Measurements from ENCODE around the gene CAMSAP2.

GRCh38 chr1:200901796-200902444, 163.2 kb downstream of the CAMSAP2 start:
- TF ChIP-seq CTCF (IDR thresholded peaks at IDR 0.05) (no peak), YY1 (IDR thresholded peaks at IDR 0.05; ENCODE audit: low read depth) (no peak), POLR2AphosphoS5 (IDR thresholded peaks at IDR 0.05; ENCODE audit: low read depth, low read length) (no peak), TAF1 (IDR thresholded peaks at IDR 0.05; ENCODE audit: borderline replicate concordance, low read depth, low read length) (no peak), RCOR1 (IDR thresholded peaks at IDR 0.05; ENCODE audit: low read length) (no peak), SMC3 (IDR thresholded peaks at IDR 0.05; ENCODE audit: low read depth, low read length) (no peak), GATA2 (CRISPR knock-in tag; IDR thresholded peaks at IDR 0.05) (no peak), MXI1 (IDR thresholded peaks at IDR 0.05; ENCODE audit: low read depth, low read length) (no peak), RXRA (IDR thresholded peaks at IDR 0.05; ENCODE audit: borderline replicate concordance, low read depth) (no peak), RFX5 (IDR thresholded peaks at IDR 0.05; ENCODE audit: low read length) (no peak)
